Tibial nerve (tissue), 4 donors: Measurements from ENCODE around the gene PPFIBP2.

Source experiments
- EP300 ChIP-seq, 2 donors: sonication (generic); formaldehyde crosslinking; IDR thresholded peaks; one replicate each; pipeline ENCODE4 v1.6.1; 2017; ENCODE audit warnings: antibody characterized with exemption in 2 of 2, mild to moderate bottlenecking in 1 of 2
- TF ChIP-seq, protein P1 (sequence below), 5 experiments: fragments of 200-600 bp in 3 of 5; fragments of 450-650 bp in 2 of 5; sonication (generic) in 3 of 5; IDR thresholded peaks; one replicate each; pipeline ENCODE4 v1.5.1; 2016 to 2019; ENCODE audit warnings: antibody characterized with exemption in 5 of 5, mild to moderate bottlenecking in 3 of 5, moderate library complexity in 2 of 5

DNA sequence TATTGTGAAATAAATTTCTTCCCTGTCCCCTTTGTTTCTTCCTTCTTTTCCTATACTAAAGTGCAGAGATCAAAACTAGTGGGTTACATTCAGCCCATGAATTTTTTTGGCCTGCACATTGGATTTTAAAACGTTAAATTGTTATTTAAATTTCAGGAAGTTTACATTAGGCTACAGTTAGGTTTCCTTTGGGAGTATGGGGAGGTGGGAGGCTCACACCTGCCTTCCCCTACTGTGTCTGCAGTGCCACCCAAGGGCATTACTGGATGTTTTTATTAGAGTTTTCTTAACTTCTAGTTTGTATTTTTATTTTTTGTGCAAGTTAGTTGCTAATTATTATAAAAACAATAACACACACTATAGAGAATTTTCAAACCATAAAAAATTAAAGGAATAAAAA, 107.8 kb downstream of the PPFIBP2 start:
- TF ChIP-seq, protein P1, sequence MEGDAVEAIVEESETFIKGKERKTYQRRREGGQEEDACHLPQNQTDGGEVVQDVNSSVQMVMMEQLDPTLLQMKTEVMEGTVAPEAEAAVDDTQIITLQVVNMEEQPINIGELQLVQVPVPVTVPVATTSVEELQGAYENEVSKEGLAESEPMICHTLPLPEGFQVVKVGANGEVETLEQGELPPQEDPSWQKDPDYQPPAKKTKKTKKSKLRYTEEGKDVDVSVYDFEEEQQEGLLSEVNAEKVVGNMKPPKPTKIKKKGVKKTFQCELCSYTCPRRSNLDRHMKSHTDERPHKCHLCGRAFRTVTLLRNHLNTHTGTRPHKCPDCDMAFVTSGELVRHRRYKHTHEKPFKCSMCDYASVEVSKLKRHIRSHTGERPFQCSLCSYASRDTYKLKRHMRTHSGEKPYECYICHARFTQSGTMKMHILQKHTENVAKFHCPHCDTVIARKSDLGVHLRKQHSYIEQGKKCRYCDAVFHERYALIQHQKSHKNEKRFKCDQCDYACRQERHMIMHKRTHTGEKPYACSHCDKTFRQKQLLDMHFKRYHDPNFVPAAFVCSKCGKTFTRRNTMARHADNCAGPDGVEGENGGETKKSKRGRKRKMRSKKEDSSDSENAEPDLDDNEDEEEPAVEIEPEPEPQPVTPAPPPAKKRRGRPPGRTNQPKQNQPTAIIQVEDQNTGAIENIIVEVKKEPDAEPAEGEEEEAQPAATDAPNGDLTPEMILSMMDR (IDR thresholded peaks at IDR 0.05): no peak
- no peak for TF ChIP-seq EP300 (IDR thresholded peaks at IDR 0.05)
